Keratinocyte (primary cell): ENCODE data around the gene CCDC12.
"Not testable (repeated sequence)": the region's sequence is repeated elsewhere in the genome, so short reads cannot be mapped to it uniquely, and the experiment has no call there.

Source experiments
- CTCF ChIP-seq, 3 experiments: IDR thresholded peaks in 1 of 3; conservative IDR thresholded peaks in 1 of 3; optimal IDR thresholded peaks in 1 of 3; 2 replicates in 2 of 3; 3 replicates in 1 of 3; pipeline versions ENCODE3 to v1.5.1; 2011; ENCODE audit warnings: low read length in 3 of 3, mild to moderate bottlenecking in 3 of 3, moderate library complexity in 2 of 3, control low read depth in 1 of 3, inconsistent platforms in 1 of 3; ENCODE audit not compliant: insufficient read depth in 2 of 3; ENCODE audit errors: extremely low read depth in 1 of 3
- EZH2 ChIP-seq: IDR thresholded peaks from one replicate; pipeline ENCODE4 v1.6.1; 2012; ENCODE audit warnings: inconsistent platforms, mild to moderate bottlenecking, low read length, moderate library complexity

GRCh38 chr3:46910914-46911313 is 65.6 kb downstream of the CCDC12 start:
- not testable (repeated sequence) for TF ChIP-seq CTCF (optimal IDR thresholded peaks at IDR 0.05 in 1 of 3, IDR thresholded peaks at IDR 0.05 in 1 of 3, conservative IDR thresholded peaks at IDR 0.05 in 1 of 3; ENCODE audit: extremely low read depth in 1 of 3, insufficient read depth in 2 of 3, low read length in 3 of 3); EZH2
